HL-60 (cell line): ENCODE results near the gene KCNIP2.

Experiments
- DNase-seq, 2 experiments: peaks; one replicate each; pipeline ENCODE4 v3.0.0-alpha.2; 2010 to 2020; ENCODE audit warnings: low read depth in 1 of 2, low spot score in 1 of 2
- H3K27ac ChIP-seq: fragments of 250-450 bp; sonication (Bioruptor Pico); replicated peaks from 2 replicates; pipeline ENCODE4 v1.5.1; 2020; ENCODE audit warnings: mild to moderate bottlenecking, moderate library complexity
- H3K27me3 ChIP-seq: fragments of 250-450 bp; sonication (Bioruptor Pico); 2 replicates; pipeline ENCODE4 v1.5.1; 2021; ENCODE audit warnings: mild to moderate bottlenecking, moderate library complexity; ENCODE audit not compliant: insufficient read depth, poor library complexity, severe bottlenecking
- H3K4me3 ChIP-seq: replicated peaks from 2 replicates; pipeline ENCODE4 v1.5.1; 2011; ENCODE audit warnings: mild to moderate bottlenecking, control low read depth, low read length; ENCODE audit not compliant: insufficient read depth
- CTCF ChIP-seq: IDR thresholded peaks from one replicate; pipeline ENCODE4 v1.5.1; 2011; ENCODE audit warnings: low read length, control low read depth, inconsistent platforms; ENCODE audit not compliant: insufficient read depth
- GABPA ChIP-seq: IDR thresholded peaks from 2 replicates; pipeline ENCODE4 v1.6.1; 2012; ENCODE audit warnings: low read depth
- POLR2AphosphoS5 ChIP-seq: IDR thresholded peaks from 2 replicates; pipeline ENCODE4 v1.6.1; 2012; ENCODE audit warnings: low read depth
- REST ChIP-seq: IDR thresholded peaks from 2 replicates; pipeline ENCODE4 v1.6.1; 2012; ENCODE audit warnings: low read depth; ENCODE audit not compliant: insufficient replicate concordance
- SPI1 ChIP-seq: IDR thresholded peaks from 2 replicates; pipeline ENCODE4 v1.6.1; 2012; ENCODE audit warnings: low read depth, mild to moderate bottlenecking, borderline replicate concordance

KCNIP2 gene

GRCh38 chr10:101856626-101857025, 13.0 kb upstream of the KCNIP2 start:
- no peak for TF ChIP-seq GABPA
- no peak for TF ChIP-seq REST
- no peak for TF ChIP-seq CTCF
- no peak for TF ChIP-seq SPI1
- TF ChIP-seq POLR2AphosphoS5 = no peak
- Histone ChIP-seq H3K4me3 (no peak overlapping the region), H3K27ac (no peak overlapping the region), H3K27me3 (no peaks in the 10 kb centered on the region)
- no peak for DNase-seq

- DNase-seq = no peak
- H3K27me3 ChIP-seq = no peaks in the 10 kb centered on the region
- TF ChIP-seq REST = no peak
- TF ChIP-seq POLR2AphosphoS5 = no peak
- no peak for TF ChIP-seq SPI1
- no peak for TF ChIP-seq CTCF
- no peak for TF ChIP-seq GABPA
- H3K27ac ChIP-seq = no peak overlapping the region
- H3K4me3 ChIP-seq = no peak overlapping the region
Observed at GRCh38 chr10:101851411-101852116, 8.0 kb upstream of the KCNIP2 start.

- Histone ChIP-seq H3K27me3 (no peaks in the 10 kb centered on the region), H3K4me3 (no peak overlapping the region), H3K27ac (no peak overlapping the region)
- no peak for TF ChIP-seq CTCF
- no peak for TF ChIP-seq REST
- no peak for TF ChIP-seq GABPA
- TF ChIP-seq POLR2AphosphoS5 = no peak
- no peak for TF ChIP-seq SPI1
- DNase-seq = no peak
Observed at GRCh38 chr10:101850749-101851148, 7.1 kb upstream of the KCNIP2 start.
